Endothelial cell of umbilical vein (primary cell): ENCODE results near the gene KLK13. TPM values are rescaled to one million over a fixed set of nuclear protein-coding genes. Genes with fewer than 3 reads are reported as not detected.

ENCODE experiments used
- BruUV-seq: library from RNA; stranded (reverse); fragments of 400-500 nt; replicated peaks from 2 replicates; lab custom pipeline; 2021; lab: Mats Ljungman, UMichigan
- CTCF ChIA-PET: fragments of 300-600, 350-600 bp; sonication (Branson Sonifier 250); formaldehyde crosslinking; loops from one replicate; lab custom pipeline; 2021; ENCODE audit warnings: antibody characterized with exemption, inconsistent platforms; lab: Charles Lee
- POLR2A ChIA-PET: fragments of 300-600, 350-600 bp; sonication (Branson Sonifier 250); formaldehyde crosslinking; loops from one replicate; lab custom pipeline; 2021; ENCODE audit warnings: antibody characterized with exemption, inconsistent platforms; lab: Charles Lee
- DNase-seq: peaks from one replicate; pipeline ENCODE4 v3.0.0-alpha.2; 2011; ENCODE audit warnings: low read depth, low spot score
- FAIRE-seq: peaks from 2 replicates; lab custom pipeline; 2011; peaks lifted over from hg19 to GRCh38; lab: Jason Lieb, UNC
- H2AFZ ChIP-seq: 2 replicates; pipeline ENCODE4 v1.6.0; 2012; ENCODE audit warnings: low read depth, low read length, control low read depth, inconsistent platforms
- H3K27ac ChIP-seq: 2 replicates; pipeline ENCODE4 v1.5.1; 2011; ENCODE audit warnings: low read depth, mild to moderate bottlenecking, control low read depth, low read length, moderate library complexity; ENCODE audit not compliant: insufficient read depth
- H3K27me3 ChIP-seq, 2 experiments: 2 replicates each; pipeline versions ENCODE4 v1.6.0 to v1.6.1; 2011; ENCODE audit warnings: low read length in 2 of 2, mixed read lengths in 1 of 2; ENCODE audit not compliant: control insufficient read depth in 2 of 2, insufficient read depth in 2 of 2
- H3K36me3 ChIP-seq, 2 experiments: 2 replicates in 1 of 2; 3 replicates in 1 of 2; pipeline ENCODE4 v1.5.1; 2011; ENCODE audit warnings: low read length in 2 of 2, mild to moderate bottlenecking in 1 of 2, moderate library complexity in 1 of 2; ENCODE audit not compliant: control insufficient read depth in 2 of 2, insufficient read depth in 2 of 2; ENCODE audit errors: extremely low read depth in 1 of 2
- H3K4me1 ChIP-seq: 3 replicates; pipeline ENCODE4 v1.5.1; 2011; ENCODE audit warnings: mild to moderate bottlenecking, low read length; ENCODE audit not compliant: control insufficient read depth, insufficient read depth; ENCODE audit errors: extremely low read depth
- H3K4me2 ChIP-seq: 2 replicates; pipeline ENCODE4 v1.6.1; 2011; ENCODE audit warnings: low read length, control low read depth, mixed read lengths; ENCODE audit not compliant: insufficient read depth
- H3K4me3 ChIP-seq, 3 experiments: fragments of 200-600 bp in 1 of 3; sonication (generic), shearing (Covaris generic) in 1 of 3; replicated peaks in 1 of 3; 2 replicates each; pipeline ENCODE4 v1.5.1; 2011 to 2016; ENCODE audit warnings: control low read depth in 3 of 3, low read length in 3 of 3, mild to moderate bottlenecking in 2 of 3, inconsistent platforms in 1 of 3, low read depth in 1 of 3, moderate library complexity in 1 of 3; ENCODE audit not compliant: insufficient read depth in 1 of 3
- H3K79me2 ChIP-seq: 2 replicates; pipeline ENCODE4 v1.6.0; 2012; ENCODE audit warnings: low read length, inconsistent platforms; ENCODE audit not compliant: control insufficient read depth, insufficient read depth
- H3K9ac ChIP-seq: replicated peaks from 2 replicates; pipeline ENCODE3; 2011; ENCODE audit warnings: low read length, control low read depth; ENCODE audit not compliant: insufficient read depth; ENCODE audit errors: extremely low read depth
- H3K9me1 ChIP-seq: replicated peaks from 3 replicates; pipeline ENCODE4 v1.6.0; 2011; ENCODE audit warnings: mild to moderate bottlenecking, low read length; ENCODE audit not compliant: control insufficient read depth, insufficient read depth; ENCODE audit errors: extremely low read depth
- H3K9me3 ChIP-seq: replicated peaks from 2 replicates; pipeline ENCODE4 v1.5.1; 2012; ENCODE audit warnings: low read length, inconsistent platforms; ENCODE audit not compliant: control insufficient read depth, insufficient read depth
- H4K20me1 ChIP-seq: replicated peaks from 2 replicates; pipeline ENCODE3; 2011; ENCODE audit warnings: mild to moderate bottlenecking, low read length; ENCODE audit not compliant: control insufficient read depth, insufficient read depth; ENCODE audit errors: extremely low read depth
- EZH2 ChIP-seq: IDR thresholded peaks from 2 replicates; pipeline ENCODE4 v1.6.1; 2012; ENCODE audit warnings: borderline replicate concordance, low read depth, mild to moderate bottlenecking, moderate library complexity, low read length, inconsistent platforms; ENCODE audit not compliant: severe bottlenecking
- FOS ChIP-seq: IDR thresholded peaks from 2 replicates; pipeline ENCODE4 v1.6.1; 2011; ENCODE audit warnings: mild to moderate bottlenecking, low read length, moderate library complexity, borderline replicate concordance; ENCODE audit not compliant: insufficient read depth
- GATA2 ChIP-seq: IDR thresholded peaks from 2 replicates; pipeline ENCODE4 v1.7.0; 2011; ENCODE audit warnings: low read depth, mild to moderate bottlenecking, moderate library complexity, mixed read lengths, low read length; ENCODE audit not compliant: insufficient read length, insufficient read depth
- JUN ChIP-seq: IDR thresholded peaks from 2 replicates; pipeline ENCODE4 v1.6.1; 2011; ENCODE audit warnings: borderline replicate concordance, low read depth; ENCODE audit not compliant: insufficient read length, insufficient read depth
- MYC ChIP-seq: IDR thresholded peaks from one replicate; pipeline ENCODE4 v1.6.1; 2011; ENCODE audit warnings: mild to moderate bottlenecking, low read depth, low read length
- POLR2A ChIP-seq: IDR thresholded peaks from 2 replicates; pipeline ENCODE4 v1.6.1; 2012; ENCODE audit warnings: low read depth, mild to moderate bottlenecking, control low read depth, low read length
- POLR2AphosphoS5 ChIP-seq: IDR thresholded peaks from 2 replicates; pipeline ENCODE4 v1.6.1; 2012; ENCODE audit warnings: low read depth, mild to moderate bottlenecking, control low read depth, low read length, moderate library complexity; ENCODE audit not compliant: insufficient read depth
- dilution Hi-C: fragments of 300-500 bp; cut with MboI; formaldehyde crosslinking; loops from one replicate; pipeline ENCODE4 v1.15.0; 2019; ENCODE audit warnings: low sequenced_read_pairs; ENCODE audit not compliant: extremely low pct_ligation_motif_present
- intact Hi-C: fragments of 100-400 bp; cut with micrococcal nuclease; formaldehyde crosslinking; loops from one replicate; pipeline ENCODE4 v1.10.0; 2022
- polyA plus RNA-seq, 4 experiments: library from polyadenylated mRNA; depleted of rRNA in 3 of 4; stranded (reverse) in 3 of 4; unstranded in 1 of 4; fragments of >200 nt; gene quantifications; 2 replicates each; pipeline versions ENCODE4 v1.2.1 to v1.2.3, GENCODE V29; 2011 to 2012; ENCODE audit warnings: missing spikeins in 1 of 4
- total RNA-seq: library from RNA; stranded (reverse); gene quantifications from 2 replicates; pipeline ENCODE4 v1.2.3, GENCODE V29; 2021
- TF ChIP-seq, protein P1 (sequence below): IDR thresholded peaks from 2 replicates; pipeline ENCODE4 v1.6.1; 2011; ENCODE audit not compliant: insufficient read depth, insufficient read length
- TF ChIP-seq, protein P2 (sequence below), 2 donors: IDR thresholded peaks; 1 replicate in 1 of 2; 2 replicates in 1 of 2; pipeline ENCODE4 v1.5.1; 2011; ENCODE audit warnings: low read length in 2 of 2, mild to moderate bottlenecking in 2 of 2, moderate library complexity in 2 of 2, control low read depth in 1 of 2, inconsistent platforms in 1 of 2, low read depth in 1 of 2; ENCODE audit not compliant: insufficient read depth in 1 of 2; ENCODE audit errors: extremely low read depth in 1 of 2

The KLK13 gene
- total and polyA plus RNA-seq, 2 donors (not counting 3 experiments of a cell fraction or from before 2014, with no cell fraction given), result not detected

DNA sequence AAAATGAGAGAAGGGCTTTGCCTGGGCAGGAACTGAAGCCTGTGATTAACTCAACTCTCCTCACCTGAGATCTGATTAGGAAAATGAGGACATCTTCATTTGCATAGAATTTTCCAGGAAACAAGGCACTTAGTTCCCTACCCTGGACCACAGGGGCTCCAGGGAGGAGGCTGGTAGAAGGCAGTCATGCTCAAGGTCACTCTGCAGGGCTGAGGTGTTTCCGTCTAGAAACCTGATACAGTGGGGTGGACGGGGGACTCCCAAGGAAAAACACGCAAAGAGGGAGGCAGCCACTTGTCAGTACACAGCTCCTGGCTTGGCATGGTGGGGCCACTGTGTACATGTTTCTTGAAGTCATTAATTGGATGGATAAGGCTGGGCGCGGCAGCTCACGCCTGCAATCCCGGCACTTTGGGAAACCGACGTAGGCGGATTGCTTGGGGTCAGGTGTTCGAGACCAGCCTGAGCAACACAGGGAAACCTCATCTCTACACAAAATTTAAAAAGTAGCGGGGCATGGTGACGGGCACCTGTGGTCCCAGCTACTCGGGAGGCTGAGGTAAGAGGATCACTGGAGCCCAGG is 11.8 kb upstream of the KLK13 start:
- Histone ChIP-seq H3K79me2 (no peaks in the 10 kb centered on the region), H3K9ac (no peak overlapping the region), H4K20me1 (no peaks in the 10 kb centered on the region), H3K36me3 (no peaks in the 10 kb centered on the region), H3K9me3 (no peaks in the 10 kb centered on the region), H3K27ac (no peak overlapping the region), H2AFZ (no peak overlapping the region), H3K4me2 (no peak overlapping the region), H3K27me3 (no peaks in the 10 kb centered on the region), H3K4me1 (no peaks in the 10 kb centered on the region), H3K9me1 (no peaks in the 10 kb centered on the region), H3K4me3 (no peak overlapping the region)
- POLR2A ChIA-PET, result no interaction called here
- CTCF ChIA-PET, result no interaction called here
- dilution Hi-C loops (no loop called here), intact Hi-C loops (no loop called here)
- no TSS peak for BruUV-seq
- TF ChIP-seq, protein P1, sequence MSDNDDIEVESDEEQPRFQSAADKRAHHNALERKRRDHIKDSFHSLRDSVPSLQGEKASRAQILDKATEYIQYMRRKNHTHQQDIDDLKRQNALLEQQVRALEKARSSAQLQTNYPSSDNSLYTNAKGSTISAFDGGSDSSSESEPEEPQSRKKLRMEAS, result no peak
- no peak for TF ChIP-seq POLR2AphosphoS5
- TF ChIP-seq POLR2A, result no peak
- no peak for TF ChIP-seq MYC
- TF ChIP-seq FOS, result no peak
- TF ChIP-seq JUN, result no peak
- TF ChIP-seq, protein P2, sequence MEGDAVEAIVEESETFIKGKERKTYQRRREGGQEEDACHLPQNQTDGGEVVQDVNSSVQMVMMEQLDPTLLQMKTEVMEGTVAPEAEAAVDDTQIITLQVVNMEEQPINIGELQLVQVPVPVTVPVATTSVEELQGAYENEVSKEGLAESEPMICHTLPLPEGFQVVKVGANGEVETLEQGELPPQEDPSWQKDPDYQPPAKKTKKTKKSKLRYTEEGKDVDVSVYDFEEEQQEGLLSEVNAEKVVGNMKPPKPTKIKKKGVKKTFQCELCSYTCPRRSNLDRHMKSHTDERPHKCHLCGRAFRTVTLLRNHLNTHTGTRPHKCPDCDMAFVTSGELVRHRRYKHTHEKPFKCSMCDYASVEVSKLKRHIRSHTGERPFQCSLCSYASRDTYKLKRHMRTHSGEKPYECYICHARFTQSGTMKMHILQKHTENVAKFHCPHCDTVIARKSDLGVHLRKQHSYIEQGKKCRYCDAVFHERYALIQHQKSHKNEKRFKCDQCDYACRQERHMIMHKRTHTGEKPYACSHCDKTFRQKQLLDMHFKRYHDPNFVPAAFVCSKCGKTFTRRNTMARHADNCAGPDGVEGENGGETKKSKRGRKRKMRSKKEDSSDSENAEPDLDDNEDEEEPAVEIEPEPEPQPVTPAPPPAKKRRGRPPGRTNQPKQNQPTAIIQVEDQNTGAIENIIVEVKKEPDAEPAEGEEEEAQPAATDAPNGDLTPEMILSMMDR (IDR thresholded peaks at IDR 0.05; ENCODE audit: extremely low read depth in 1 of 2, insufficient read depth in 1 of 2, low read depth in 1 of 2, low read length in 2 of 2), result no peak
- no peak for TF ChIP-seq GATA2
- no peak for TF ChIP-seq EZH2
- no peak for FAIRE-seq
- DNase-seq, result no peak
